HCT116 (cell line): Measurements from ENCODE around the gene SMIM24. TPM values are rescaled to one million over a fixed set of nuclear protein-coding genes. Genes with fewer than 3 reads are reported as not detected.

Source experiments
- ATAC-seq: fragments of 200-7000 bp; cut with Tn5 transposase; 2 replicates; pipeline ENCODE4 v1.9.1; 2020; ENCODE audit warnings: mild to moderate bottlenecking, moderate library complexity
- BruUV-seq: library from RNA; stranded (reverse); fragments of 400-500 nt; replicated peaks from 2 replicates; lab custom pipeline; 2021; lab: Mats Ljungman, UMichigan
- CTCF ChIA-PET: fragments of 300-600 bp; sonication (Branson Sonifier 250); formaldehyde crosslinking; loops from one replicate; lab custom pipeline; 2021; ENCODE audit warnings: antibody characterized with exemption; lab: Charles Lee
- POLR2A ChIA-PET: fragments of 300-600, 350-600 bp; sonication (Branson Sonifier 250); formaldehyde crosslinking; loops from one replicate; lab custom pipeline; 2021; ENCODE audit warnings: antibody characterized with exemption; lab: Charles Lee
- RAD21 ChIA-PET, 2 experiments: fragments of 300-600 bp; sonication (Branson Sonifier 250); formaldehyde crosslinking; loops; one replicate each; lab custom pipeline; 2023; ENCODE audit warnings: low total read pairs in 2 of 2; ENCODE audit not compliant: uncharacterized antibody in 2 of 2, unreplicated experiment in 2 of 2, low non-redundant PET in 1 of 2; lab: Charles Lee
- DNase-seq: peaks from one replicate; pipeline ENCODE4 v3.0.0-alpha.2; 2010; ENCODE audit warnings: low read depth, low spot score
- H2AFZ ChIP-seq: fragments of 200-600 bp; shearing (Covaris generic), sonication (generic); 2 replicates; pipeline ENCODE4 v1.6.1; 2017; ENCODE audit warnings: low read depth, mixed run types, mixed read lengths, antibody characterized with exemption, low read length; ENCODE audit not compliant: poor library complexity, severe bottlenecking
- H3K27ac ChIP-seq: 2 replicates; pipeline ENCODE4 v1.5.1; 2012; ENCODE audit warnings: low read depth, low read length
- H3K27me3 ChIP-seq: fragments of 200-600 bp; sonication (generic); 2 replicates; pipeline ENCODE4 v1.6.1; 2016; ENCODE audit warnings: mixed run types, low read length, mixed read lengths; ENCODE audit not compliant: insufficient read depth
- H3K36me3 ChIP-seq, 2 experiments: fragments of 200-500 bp in 1 of 2; fragments of 200-600 bp in 1 of 2; sonication (Bioruptor generic) in 1 of 2; sonication (generic) in 1 of 2; 2 replicates each; pipeline versions ENCODE4 v1.5.1 to v1.6.1; 2014 to 2016; ENCODE audit warnings: low read length in 2 of 2, inconsistent platforms in 1 of 2, mixed read lengths in 1 of 2, mixed run types in 1 of 2; ENCODE audit not compliant: insufficient read depth in 2 of 2, control insufficient read depth in 1 of 2
- H3K4me1 ChIP-seq, 2 experiments: fragments of 200-600 bp in 1 of 2; sonication (generic) in 1 of 2; 2 replicates each; pipeline versions ENCODE4 v1.5.1 to v1.6.1; 2012 to 2017; ENCODE audit warnings: low read length in 2 of 2, inconsistent platforms in 1 of 2, mild to moderate bottlenecking in 1 of 2, mixed read lengths in 1 of 2, mixed run types in 1 of 2, moderate library complexity in 1 of 2; ENCODE audit not compliant: insufficient read depth in 2 of 2, control insufficient read depth in 1 of 2
- H3K4me2 ChIP-seq: fragments of 200-600 bp; sonication (generic); 2 replicates; pipeline ENCODE4 v1.6.1; 2017; ENCODE audit warnings: mixed run types, low read length, mixed read lengths
- H3K4me3 ChIP-seq, 2 experiments: fragments of 200-600 bp in 1 of 2; sonication (generic) in 1 of 2; replicated peaks in 1 of 2; 2 replicates each; pipeline ENCODE4 v1.5.1; 2011 to 2016; ENCODE audit warnings: low read length in 2 of 2, control low read depth in 1 of 2, low read depth in 1 of 2, mild to moderate bottlenecking in 1 of 2, mixed read lengths in 1 of 2, mixed run types in 1 of 2
- H3K79me2 ChIP-seq: fragments of 200-600 bp; sonication (generic); 2 replicates; pipeline ENCODE4 v1.6.1; 2017; ENCODE audit warnings: mild to moderate bottlenecking, mixed run types, low read length, moderate library complexity, mixed read lengths; ENCODE audit not compliant: insufficient read depth
- H3K9ac ChIP-seq: fragments of 200-600 bp; sonication (generic); 2 replicates; pipeline ENCODE4 v1.6.1; 2016; ENCODE audit warnings: low read length, mixed read lengths
- H3K9me2 ChIP-seq: fragments of 200-600 bp; sonication (generic), shearing (Covaris generic); 2 replicates; pipeline ENCODE4 v1.6.1; 2017; ENCODE audit warnings: mixed run types, mild to moderate bottlenecking, moderate library complexity; ENCODE audit not compliant: insufficient read depth
- H3K9me3 ChIP-seq, 2 experiments: fragments of 200-500 bp in 1 of 2; fragments of 200-600 bp in 1 of 2; sonication (Bioruptor generic) in 1 of 2; sonication (generic) in 1 of 2; 2 replicates each; pipeline ENCODE4 v1.6.1; 2014 to 2017; ENCODE audit warnings: low read length in 2 of 2, mixed read lengths in 2 of 2, inconsistent platforms in 1 of 2, low read depth in 1 of 2, mild to moderate bottlenecking in 1 of 2, mixed run types in 1 of 2, moderate library complexity in 1 of 2; ENCODE audit not compliant: control insufficient read depth in 1 of 2, insufficient read depth in 1 of 2
- H4K20me1 ChIP-seq: fragments of 200-600 bp; sonication (generic), shearing (Covaris generic); 2 replicates; pipeline ENCODE4 v1.6.1; 2017; ENCODE audit warnings: mixed run types, mild to moderate bottlenecking, moderate library complexity; ENCODE audit not compliant: insufficient read depth
- CBX3 ChIP-seq: IDR thresholded peaks from 2 replicates; pipeline ENCODE4 v1.6.1; 2012; ENCODE audit warnings: low read depth
- CEBPB ChIP-seq: IDR thresholded peaks from 2 replicates; pipeline ENCODE4 v1.6.1; 2012; ENCODE audit warnings: low read depth
- ELF1 ChIP-seq: IDR thresholded peaks from 2 replicates; pipeline ENCODE4 v1.6.1; 2012; ENCODE audit warnings: low read depth, borderline replicate concordance
- EZH2 ChIP-seq: fragments of 200-600 bp; sonication (generic); IDR thresholded peaks from 2 replicates; pipeline ENCODE4 v1.6.1; 2017; ENCODE audit warnings: antibody characterized with exemption, mixed run types
- EZH2phosphoT487 ChIP-seq: fragments of 200-600 bp; IDR thresholded peaks from 2 replicates; pipeline ENCODE4 v1.6.1; 2018; ENCODE audit warnings: antibody characterized with exemption, borderline replicate concordance
- JUND ChIP-seq: IDR thresholded peaks from 2 replicates; pipeline ENCODE4 v1.6.1; 2012
- POLR2AphosphoS5 ChIP-seq: IDR thresholded peaks from 2 replicates; pipeline ENCODE4 v1.6.1; 2011; ENCODE audit warnings: mild to moderate bottlenecking, low read depth, low read length, moderate library complexity
- RAD21 ChIP-seq: IDR thresholded peaks from 2 replicates; pipeline ENCODE4 v1.6.1; 2012; ENCODE audit warnings: low read depth, mild to moderate bottlenecking
- SIN3A ChIP-seq: IDR thresholded peaks from 2 replicates; pipeline ENCODE4 v1.6.1; 2012; ENCODE audit warnings: low read depth
- TCF7L2 ChIP-seq: IDR thresholded peaks from 2 replicates; pipeline ENCODE4 v1.7.0; 2011; ENCODE audit warnings: borderline replicate concordance, inconsistent platforms; ENCODE audit not compliant: insufficient read depth, insufficient read length; ENCODE audit errors: extremely low read depth
- YY1 ChIP-seq: IDR thresholded peaks from 2 replicates; pipeline ENCODE4 v1.6.1; 2011; ENCODE audit warnings: low read length, low read depth, moderate library complexity, mild to moderate bottlenecking; ENCODE audit not compliant: insufficient replicate concordance; ENCODE audit errors: extremely low read depth
- ZNF274 ChIP-seq: fragments of 200-500 bp; sonication (Bioruptor generic); IDR thresholded peaks from 2 replicates; pipeline ENCODE4 v1.6.1; 2014; ENCODE audit warnings: mild to moderate bottlenecking, low read depth, low read length, inconsistent platforms
- intact Hi-C: fragments of 100-400 bp; cut with micrococcal nuclease; formaldehyde crosslinking; loops from 2 replicates; pipeline ENCODE4 v1.10.0; 2022
- total RNA-seq: library from RNA; stranded (reverse); gene quantifications from one replicate; pipeline ENCODE4 v1.2.1, GENCODE V29; 2021; ENCODE audit not compliant: unreplicated experiment
- TF ChIP-seq, protein P1 (sequence below): IDR thresholded peaks from 2 replicates; pipeline ENCODE4 v1.6.1; 2012; ENCODE audit warnings: low read depth
- TF ChIP-seq, protein P2 (sequence below): IDR thresholded peaks from 2 replicates; pipeline ENCODE4 v1.6.1; 2012
- TF ChIP-seq, protein P3 (sequence below): IDR thresholded peaks from 2 replicates; pipeline ENCODE4 v1.6.1; 2012

Gene SMIM24
- total RNA-seq, 1 experiment from 2014 or later, result not detected

DNA sequence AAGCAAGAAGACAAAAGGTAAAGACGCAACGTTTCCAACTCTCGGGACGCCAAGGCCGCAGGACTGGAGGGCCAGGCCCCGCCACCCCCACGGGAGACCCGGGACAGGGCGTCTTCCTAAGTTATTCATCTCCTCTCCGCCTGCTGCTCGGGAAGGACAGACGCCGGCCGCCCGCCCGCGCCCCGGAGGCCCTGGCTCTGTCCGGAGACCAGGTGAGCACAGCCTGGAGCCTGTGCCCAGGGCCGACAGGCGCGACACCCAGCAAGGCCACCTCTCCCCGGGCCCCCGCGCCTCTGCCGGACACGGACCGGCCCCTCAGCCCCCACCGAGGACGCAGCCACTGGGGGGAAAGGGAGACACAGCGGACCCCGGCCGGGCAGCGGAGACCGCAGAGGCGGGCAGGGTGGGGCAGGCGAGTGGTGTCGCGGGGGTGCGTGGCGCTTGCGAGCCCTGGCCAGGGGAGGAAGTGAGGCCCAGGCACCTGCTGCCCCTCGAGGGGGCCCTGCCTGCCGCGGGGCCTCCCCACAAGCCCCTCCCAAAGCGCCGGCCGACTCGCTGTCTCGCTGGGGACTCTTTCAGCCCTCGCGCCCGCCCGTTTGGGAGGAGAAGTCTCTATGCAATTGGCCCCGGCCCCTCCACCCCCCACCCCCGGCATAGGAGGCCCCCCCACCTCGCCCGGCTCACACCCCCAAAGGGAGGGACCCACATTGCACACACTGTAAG lies 17.2 kb downstream of the SMIM24 start:
- Histone ChIP-seq H3K9ac (no peak overlapping the region), H3K36me3 (peaks cover 6 to 8% of the 10 kb centered on the region in 2 experiments; a peak in 3 of 4 replicates), H3K9me2 (no peaks in the 10 kb centered on the region), H3K9me3 (no peaks in the 10 kb centered on the region; a peak in 1 of 4 replicates), H2AFZ (no peak overlapping the region), H3K79me2 (no peaks in the 10 kb centered on the region), H3K27me3 (no peaks in the 10 kb centered on the region), H3K4me3 (no peak overlapping the region), H3K27ac (no peak overlapping the region), H4K20me1 (no peaks in the 10 kb centered on the region), H3K4me2 (no peak overlapping the region), H3K4me1 (no peaks in the 10 kb centered on the region)
- ChIA-PET CTCF (no interaction called here), POLR2A (no interaction called here), RAD21 (no interaction called here)
- DNase-seq, result no peak
- TF ChIP-seq EZH2phosphoT487 (no peak), TCF7L2 (no peak), POLR2AphosphoS5 (no peak), ZNF274 (no peak), CEBPB (no peak), SIN3A (no peak), JUND (no peak), CBX3 (no peak), YY1 (no peak), ELF1 (no peak), RAD21 (no peak), EZH2 (no peak)
- TF ChIP-seq, protein P1, sequence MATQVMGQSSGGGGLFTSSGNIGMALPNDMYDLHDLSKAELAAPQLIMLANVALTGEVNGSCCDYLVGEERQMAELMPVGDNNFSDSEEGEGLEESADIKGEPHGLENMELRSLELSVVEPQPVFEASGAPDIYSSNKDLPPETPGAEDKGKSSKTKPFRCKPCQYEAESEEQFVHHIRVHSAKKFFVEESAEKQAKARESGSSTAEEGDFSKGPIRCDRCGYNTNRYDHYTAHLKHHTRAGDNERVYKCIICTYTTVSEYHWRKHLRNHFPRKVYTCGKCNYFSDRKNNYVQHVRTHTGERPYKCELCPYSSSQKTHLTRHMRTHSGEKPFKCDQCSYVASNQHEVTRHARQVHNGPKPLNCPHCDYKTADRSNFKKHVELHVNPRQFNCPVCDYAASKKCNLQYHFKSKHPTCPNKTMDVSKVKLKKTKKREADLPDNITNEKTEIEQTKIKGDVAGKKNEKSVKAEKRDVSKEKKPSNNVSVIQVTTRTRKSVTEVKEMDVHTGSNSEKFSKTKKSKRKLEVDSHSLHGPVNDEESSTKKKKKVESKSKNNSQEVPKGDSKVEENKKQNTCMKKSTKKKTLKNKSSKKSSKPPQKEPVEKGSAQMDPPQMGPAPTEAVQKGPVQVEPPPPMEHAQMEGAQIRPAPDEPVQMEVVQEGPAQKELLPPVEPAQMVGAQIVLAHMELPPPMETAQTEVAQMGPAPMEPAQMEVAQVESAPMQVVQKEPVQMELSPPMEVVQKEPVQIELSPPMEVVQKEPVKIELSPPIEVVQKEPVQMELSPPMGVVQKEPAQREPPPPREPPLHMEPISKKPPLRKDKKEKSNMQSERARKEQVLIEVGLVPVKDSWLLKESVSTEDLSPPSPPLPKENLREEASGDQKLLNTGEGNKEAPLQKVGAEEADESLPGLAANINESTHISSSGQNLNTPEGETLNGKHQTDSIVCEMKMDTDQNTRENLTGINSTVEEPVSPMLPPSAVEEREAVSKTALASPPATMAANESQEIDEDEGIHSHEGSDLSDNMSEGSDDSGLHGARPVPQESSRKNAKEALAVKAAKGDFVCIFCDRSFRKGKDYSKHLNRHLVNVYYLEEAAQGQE, result no peak
- TF ChIP-seq, protein P2, sequence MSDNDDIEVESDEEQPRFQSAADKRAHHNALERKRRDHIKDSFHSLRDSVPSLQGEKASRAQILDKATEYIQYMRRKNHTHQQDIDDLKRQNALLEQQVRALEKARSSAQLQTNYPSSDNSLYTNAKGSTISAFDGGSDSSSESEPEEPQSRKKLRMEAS, result no peak
- TF ChIP-seq, protein P3, sequence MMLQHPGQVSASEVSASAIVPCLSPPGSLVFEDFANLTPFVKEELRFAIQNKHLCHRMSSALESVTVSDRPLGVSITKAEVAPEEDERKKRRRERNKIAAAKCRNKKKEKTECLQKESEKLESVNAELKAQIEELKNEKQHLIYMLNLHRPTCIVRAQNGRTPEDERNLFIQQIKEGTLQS, result no peak
- no peak for ATAC-seq
- intact Hi-C loops, result no loop called here
- no TSS peak for BruUV-seq
